GM23248 (cell line): ENCODE results near the gene HTRA1. TPM values are rescaled to one million over a fixed set of nuclear protein-coding genes. Genes with fewer than 3 reads are reported as not detected.

Experiments used
- DNase-seq: peaks from one replicate; pipeline ENCODE4 v3.0.0-alpha.2; 2015
- H2AFZ ChIP-seq: fragments of 200-600 bp; sonication (generic); 2 replicates; pipeline ENCODE4 v1.6.1; 2016; ENCODE audit warnings: antibody characterized with exemption
- H3F3A ChIP-seq: fragments of 200-600 bp; sonication (generic); 2 replicates; pipeline ENCODE4 v1.6.1; 2016; ENCODE audit warnings: mild to moderate bottlenecking, antibody characterized with exemption, mixed run types; ENCODE audit not compliant: insufficient read depth
- H3K27ac ChIP-seq: fragments of 200-600 bp; sonication (generic); 2 replicates; pipeline ENCODE4 v1.5.1; 2016; ENCODE audit warnings: mild to moderate bottlenecking
- H3K27me3 ChIP-seq: fragments of 200-600 bp; sonication (generic); replicated peaks from 2 replicates; pipeline ENCODE4 v1.6.1; 2016; ENCODE audit warnings: mild to moderate bottlenecking; ENCODE audit not compliant: insufficient read depth
- H3K36me3 ChIP-seq: fragments of 200-600 bp; sonication (generic); 2 replicates; pipeline ENCODE4 v1.6.1; 2016; ENCODE audit warnings: low read depth, mild to moderate bottlenecking
- H3K4me1 ChIP-seq: fragments of 200-600 bp; sonication (generic); 2 replicates; pipeline ENCODE4 v1.6.1; 2016; ENCODE audit warnings: mild to moderate bottlenecking; ENCODE audit not compliant: insufficient read depth
- H3K4me2 ChIP-seq: fragments of 200-600 bp; sonication (generic); one replicate; pipeline ENCODE4 v1.6.1; 2016; ENCODE audit warnings: mild to moderate bottlenecking; ENCODE audit not compliant: unreplicated experiment
- H3K4me3 ChIP-seq: fragments of 200-600 bp; sonication (generic); 2 replicates; pipeline ENCODE4 v1.5.1; 2016; ENCODE audit warnings: mild to moderate bottlenecking
- H3K79me2 ChIP-seq: fragments of 200-600 bp; sonication (generic); 2 replicates; pipeline ENCODE4 v1.6.1; 2016; ENCODE audit warnings: mild to moderate bottlenecking; ENCODE audit not compliant: insufficient read depth
- H3K9ac ChIP-seq: fragments of 200-600 bp; sonication (generic); 2 replicates; pipeline ENCODE4 v1.6.1; 2016; ENCODE audit warnings: mild to moderate bottlenecking
- H3K9me2 ChIP-seq: fragments of 200-600 bp; sonication (generic); 2 replicates; pipeline ENCODE4 v1.6.1; 2016; ENCODE audit warnings: mixed run types, mild to moderate bottlenecking, moderate library complexity; ENCODE audit not compliant: insufficient read depth
- H3K9me3 ChIP-seq: fragments of 200-600 bp; sonication (generic); one replicate; pipeline ENCODE4 v1.6.1; 2017; ENCODE audit warnings: low read depth
- H4K20me1 ChIP-seq: fragments of 200-600 bp; sonication (generic); 2 replicates; pipeline ENCODE4 v1.6.0; 2016; ENCODE audit not compliant: insufficient read depth
- EZH2 ChIP-seq: fragments of 200-600 bp; sonication (generic); IDR thresholded peaks from 2 replicates; pipeline ENCODE4 v1.6.1; 2018; ENCODE audit warnings: antibody characterized with exemption, mild to moderate bottlenecking; ENCODE audit not compliant: insufficient read depth, poor library complexity, severe bottlenecking
- EZH2phosphoT487 ChIP-seq: fragments of 200-600 bp; sonication (generic); IDR thresholded peaks from 2 replicates; pipeline ENCODE4 v1.6.1; 2018; ENCODE audit warnings: antibody characterized with exemption, moderate library complexity, mild to moderate bottlenecking, low read depth; ENCODE audit not compliant: insufficient read depth
- WGBS, 2 experiments: methylation state at CpG; one replicate each; pipeline ENCODE4 v1.1.6; 2015 to 2017; ENCODE audit warnings: low lambda C conversion rate in 2 of 2, low coverage in 1 of 2; ENCODE audit errors: missing lambda C conversion rate in 2 of 2; 5-methylcytosine and 5-hydroxymethylcytosine counted together
- in situ Hi-C: fragments of 300-500 bp; cut with MboI; formaldehyde crosslinking; loops from 2 replicates; pipeline ENCODE4 v1.15.0; 2020
- polyA plus RNA-seq: library from polyadenylated mRNA; unstranded; fragments of >200 nt; fragmentation: Nextera tagmentation; extraction: Ambion mirVana; gene quantifications from 2 replicates; pipeline ENCODE4 v1.2.1, GENCODE V29; 2016
- total RNA-seq: library from RNA; depleted of rRNA; stranded (reverse); fragments of >200 nt; shearing (Covaris generic); gene quantifications from 2 replicates; pipeline ENCODE4 v1.2.3, GENCODE V29; 2014

HTRA1 gene
- total and polyA plus RNA-seq, 2 experiments from 2014 or later, result 220 to 405 TPM

DNA sequence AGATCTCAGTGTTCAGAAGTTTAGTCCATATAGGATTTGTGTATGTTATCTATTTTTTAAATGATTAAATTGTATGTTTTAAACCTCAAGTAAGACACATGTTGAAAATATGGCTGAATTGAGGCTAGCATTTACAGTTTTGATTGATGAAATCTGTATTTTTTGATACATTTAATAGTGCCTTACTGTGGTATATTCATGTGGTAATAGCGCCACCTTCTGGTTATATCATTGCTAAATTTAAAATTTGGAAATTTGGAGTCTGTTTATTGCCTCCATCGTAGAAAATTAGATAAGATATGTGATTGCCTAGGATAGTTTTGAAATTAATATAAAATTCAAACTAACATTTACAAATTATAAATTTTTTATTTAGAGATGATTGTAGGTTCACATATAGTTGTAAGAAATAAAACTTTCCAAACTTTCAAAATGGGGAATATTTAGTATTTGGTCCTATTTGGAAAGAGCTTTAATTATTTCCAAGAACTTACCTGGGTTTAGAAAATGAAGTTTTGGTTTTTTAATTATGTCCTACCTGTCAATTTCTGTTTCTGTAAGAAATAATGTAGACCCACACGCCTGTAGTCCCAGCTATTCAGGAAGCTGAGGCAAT is 26.0 kb upstream of the HTRA1 start:
- no peaks in the 10 kb centered on the region for H4K20me1 ChIP-seq
- 31 to 37% methylated on average over 3 of the region's 3 CpGs for whole genome bisulfite sequencing, 2 experiments
- in situ Hi-C loops, result loop anchor here (10.0 kb wide), 2 partner anchors 91 to 141 kb away; no protein-coding TSS in a partner anchor
- no peak overlapping the region for H3K4me3 ChIP-seq
- no peak overlapping the region for H3K9ac ChIP-seq
- no peak overlapping the region for H3K27ac ChIP-seq
- no peaks in the 10 kb centered on the region for H3K9me3 ChIP-seq
- peak; percentile 72 for DNase-seq
- H3K79me2 ChIP-seq, result no peaks in the 10 kb centered on the region
- H3K9me2 ChIP-seq, result no peaks in the 10 kb centered on the region
- no peak overlapping the region for H3K4me2 ChIP-seq
- TF ChIP-seq EZH2phosphoT487 (no peak), EZH2 (no peak)
- H3K4me1 ChIP-seq, result no peaks in the 10 kb centered on the region
- no peaks in the 10 kb centered on the region for H3K27me3 ChIP-seq
- peaks cover 2% of the 10 kb centered on the region; the same call in 1 of the 2 replicates for H3K36me3 ChIP-seq
- H3F3A ChIP-seq, result no peaks in the 10 kb centered on the region
- H2AFZ ChIP-seq, result no peak overlapping the region

DNA sequence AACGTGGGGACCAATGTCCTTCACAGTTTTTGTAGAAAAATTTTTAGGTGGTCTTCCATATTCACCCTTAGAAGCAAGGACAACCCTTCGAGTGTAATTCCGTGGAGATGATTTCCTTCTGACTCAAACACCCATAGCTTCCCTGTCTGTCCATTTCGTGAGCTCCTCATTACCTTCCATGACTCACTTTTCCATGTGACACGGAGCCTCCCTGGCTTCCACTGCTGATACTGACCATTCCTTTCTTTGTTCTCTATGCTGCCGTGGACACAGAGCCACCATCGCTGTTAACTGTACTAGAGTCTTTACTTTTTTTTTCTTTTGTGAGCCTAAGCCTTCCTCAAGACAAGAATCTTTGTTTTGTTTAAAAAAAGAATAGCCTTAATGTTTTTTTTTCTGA is 19.4 kb upstream of the HTRA1 start:
- Histone ChIP-seq H3K4me2 (peak overlapping the region; percentile 5), H3K9me3 (no peaks in the 10 kb centered on the region), H3K36me3 (no peaks in the 10 kb centered on the region), H3K27ac (peak overlapping the region; percentile 4; the same call in 1 of the 2 replicates), H3K4me3 (no peak overlapping the region), H2AFZ (peak overlapping the region; percentile 31; the same call in 1 of the 2 replicates), H4K20me1 (no peaks in the 10 kb centered on the region), H3K27me3 (no peaks in the 10 kb centered on the region), H3K9ac (peak overlapping the region; percentile 1; the same call in 1 of the 2 replicates), H3K4me1 (peaks cover 8% of the 10 kb centered on the region), H3F3A (no peaks in the 10 kb centered on the region; the same call in 1 of the 2 replicates), H3K79me2 (no peaks in the 10 kb centered on the region), H3K9me2 (no peaks in the 10 kb centered on the region)
- TF ChIP-seq EZH2 (no peak), EZH2phosphoT487 (no peak)
- in situ Hi-C loops, result loop anchor here (10.0 kb wide), 1 partner anchor 123 kb away; the partner anchor contains the start of gene DMBT1
- DNase-seq, result peak; percentile 79
- WGBS, 2 experiments, result 53 to 57% methylated on average over 7 of the region's 7 CpGs

DNA sequence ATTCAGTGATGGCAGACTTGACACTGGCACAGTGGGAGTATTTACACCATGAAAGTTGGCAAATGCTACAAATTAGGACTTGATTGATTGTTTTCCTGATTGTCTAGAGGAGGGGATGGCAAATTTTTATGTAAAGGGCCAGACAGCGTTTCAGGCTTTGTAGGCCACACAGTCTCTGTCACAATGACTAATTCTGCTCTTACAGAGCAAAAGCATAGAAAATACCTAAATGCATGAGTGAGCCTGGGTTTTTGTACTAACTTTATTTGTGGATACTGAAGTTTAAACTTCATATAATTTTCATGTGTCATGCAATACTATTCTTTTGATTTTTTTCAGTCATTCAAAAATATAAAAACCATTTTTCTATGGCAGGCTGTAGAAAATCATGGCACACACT is 15.9 kb upstream of the HTRA1 start:
- Histone ChIP-seq H3K79me2 (no peaks in the 10 kb centered on the region), H3K36me3 (no peaks in the 10 kb centered on the region), H3K9me2 (no peaks in the 10 kb centered on the region), H3K4me1 (peaks cover 8% of the 10 kb centered on the region), H3K27me3 (no peaks in the 10 kb centered on the region), H3K4me3 (no peak overlapping the region), H2AFZ (no peak overlapping the region), H3K9me3 (no peaks in the 10 kb centered on the region), H3K9ac (no peak overlapping the region), H3F3A (no peaks in the 10 kb centered on the region; the same call in 1 of the 2 replicates), H4K20me1 (no peaks in the 10 kb centered on the region), H3K4me2 (no peak overlapping the region), H3K27ac (no peak overlapping the region)
- no peak for TF ChIP-seq EZH2
- TF ChIP-seq EZH2phosphoT487, result no peak
- 81 to 100% methylated on average over 1 of the region's 1 CpG for WGBS, 2 experiments
- peak; percentile 30 for DNase-seq
- in situ Hi-C loops, result loop anchor here (10.0 kb wide), 1 partner anchor 119 kb away; the partner anchor contains the start of gene DMBT1

DNA sequence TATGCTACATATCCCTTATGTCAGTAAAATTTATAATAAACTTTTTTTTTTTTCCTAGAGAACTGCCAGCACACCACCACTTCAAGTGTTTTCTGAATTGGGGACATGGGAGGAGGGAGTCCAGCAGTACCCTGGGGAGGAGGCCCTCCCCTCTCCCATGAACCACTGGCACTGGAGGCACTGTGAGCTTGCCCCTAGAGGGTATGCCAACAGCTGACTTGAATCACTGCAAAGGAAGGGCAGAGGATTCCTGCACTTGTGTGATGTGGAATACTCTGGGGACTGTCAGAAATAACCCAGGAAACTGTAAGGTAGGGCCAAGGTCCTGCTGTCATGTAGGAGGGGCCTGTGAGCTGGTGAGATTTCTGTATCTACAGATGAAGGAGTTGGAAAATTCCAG is 15.4 kb upstream of the HTRA1 start:
- in situ Hi-C loops, result loop anchor here (10.0 kb wide), 1 partner anchor 119 kb away; the partner anchor contains the start of gene DMBT1
- no peaks in the 10 kb centered on the region; the same call in 1 of the 2 replicates for H3F3A ChIP-seq
- no peaks in the 10 kb centered on the region for H3K36me3 ChIP-seq
- H3K4me1 ChIP-seq, result peaks cover 8% of the 10 kb centered on the region
- no peak overlapping the region for H3K4me2 ChIP-seq
- no peaks in the 10 kb centered on the region for H3K27me3 ChIP-seq
- no peak overlapping the region for H3K9ac ChIP-seq
- TF ChIP-seq EZH2phosphoT487, result no peak
- no peak for TF ChIP-seq EZH2
- no peak overlapping the region for H3K4me3 ChIP-seq
- no peak for DNase-seq
- no peak overlapping the region for H2AFZ ChIP-seq
- H3K9me2 ChIP-seq, result no peaks in the 10 kb centered on the region
- H4K20me1 ChIP-seq, result no peaks in the 10 kb centered on the region
- no peaks in the 10 kb centered on the region for H3K79me2 ChIP-seq
- H3K9me3 ChIP-seq, result no peaks in the 10 kb centered on the region
- H3K27ac ChIP-seq, result no peak overlapping the region
